Heart right ventricle (tissue), 16 donors: ENCODE results near the gene UQCRH. TPM values are rescaled to one million over a fixed set of nuclear protein-coding genes. Genes with fewer than 3 reads are reported as not detected.

Experiments used
- ATAC-seq, 8 donors: fragments of 200-7000 bp; cut with Tn5 transposase; one replicate each; pipeline ENCODE4 v1.9.1; 2020; ENCODE audit warnings: mild to moderate bottlenecking in 8 of 8, moderate library complexity in 8 of 8, moderate number of reproducible peaks in 1 of 8
- DNase-seq, 2 donors: peaks; one replicate each; pipeline ENCODE4 v3.0.0-alpha.2; 2020
- H3K27ac ChIP-seq, 10 donors: fragments of 200-600 bp; sonication (generic) in 2 of 10; one replicate each; pipeline versions ENCODE4 v1.5.0 to v1.8.0; 2020 to 2022; ENCODE audit warnings: mild to moderate bottlenecking in 3 of 10
- H3K27me3 ChIP-seq, 7 donors: fragments of 200-600 bp; one replicate each; pipeline ENCODE4 v1.8.0; 2021 to 2022; ENCODE audit warnings: mild to moderate bottlenecking in 2 of 7
- H3K36me3 ChIP-seq, 9 donors: fragments of 200-600 bp; sonication (generic) in 1 of 9; one replicate each; pipeline versions ENCODE4 v1.5.0 to v1.8.0; 2020 to 2022; ENCODE audit warnings: mild to moderate bottlenecking in 2 of 9
- H3K4me1 ChIP-seq, 9 donors: fragments of 200-600 bp; sonication (generic) in 1 of 9; one replicate each; pipeline versions ENCODE4 v1.5.0 to v1.8.0; 2020 to 2022; ENCODE audit warnings: mild to moderate bottlenecking in 4 of 9
- H3K4me3 ChIP-seq, 10 donors: fragments of 200-600 bp; sonication (generic) in 2 of 10; one replicate each; pipeline versions ENCODE4 v1.5.0 to v1.8.0; 2020 to 2022; ENCODE audit warnings: mild to moderate bottlenecking in 7 of 10, moderate library complexity in 2 of 10
- H3K9me3 ChIP-seq, 11 donors: fragments of 200-600 bp in 10 of 11; sonication (generic) in 2 of 11; one replicate each; pipeline versions ENCODE4 v1.5.0 to v1.8.0; 2013 to 2022; ENCODE audit warnings: mild to moderate bottlenecking in 2 of 11, control low read depth in 1 of 11, moderate library complexity in 1 of 11
- WGBS, 2 donors: extraction: QIAGEN DNeasy Blood & Tissue Kit; methylation state at CpG; one replicate each; pipeline ENCODE4 v1.1.7; 2013; ENCODE audit warnings: inconsistent platforms in 1 of 2; 5-methylcytosine and 5-hydroxymethylcytosine counted together
- intact Hi-C, 10 donors: fragments of 100-400 bp; cut with DNase I; formaldehyde crosslinking; loops; one replicate each; pipeline versions ENCODE4 v1.11.1 to v1.14.2; 2022
- long read RNA-seq, 3 donors: library from polyadenylated mRNA; unstranded; transcript quantifications; one replicate each; pipeline ENCODE4 v2.0.0, GENCODE V29; 2020 to 2021
- polyA plus RNA-seq, 2 donors: library from polyadenylated mRNA; stranded (reverse); fragments of 200-250 nt; gene quantifications; one replicate each; pipeline ENCODE4 v1.2.3, GENCODE V29; 2013
- total RNA-seq, 10 donors: library from RNA; stranded (reverse); fragmentation: NEBNext Ultra II Directional in 3 of 10; extraction: Animal tissue kit (Norgen Biotek cat#: 25700) in 3 of 10; gene quantifications; one replicate each; pipeline versions ENCODE4 v1.2.1 to v1.2.4, GENCODE V29; 2021 to 2023
- TF ChIP-seq, protein P1 (sequence below), 9 donors: fragments of 200-600 bp; sonication (generic) in 2 of 9; IDR thresholded peaks; one replicate each; pipeline versions ENCODE4 v1.5.0 to v1.8.0; 2021 to 2022; ENCODE audit warnings: antibody characterized with exemption in 9 of 9, mild to moderate bottlenecking in 5 of 9, moderate library complexity in 1 of 9
- donor health status: Arrhythmogenic right ventricular cardiomyopathy.
- donor health status: ischemic (EF 13 %, LVEDD 7.1; RV severe dilation, severe dysfunction).
- donor health status: healthy with polysubstance abuse.
- donor health status: DM: no; HTN: yes; CAD: no.
- donor health status: DM: no; HTN: no; CAD: no.
- donor health status: ischemic (EF 25% LVEDD 6.9; RV normal size, moderate dysfunction).
- donor health status: ischemic (EF 25% LVEDD 5.7; RV mildly dilated, moderate dysfunction).
- donor health status: healthy.
- donor health status: DM: yes; HTN: yes; CAD: no.
- donor health status: Ischemic cardiomyopathy.
- donor health status: ischemic (EF 35%, LVEDD 5.7; RV mildly dilated, moderate dysfunction).
- donor health status: nonischemic (EF 11% LVEDD 7.7; RV severe dilation, severe dysfunction).
- donor health status: DM: yes; HTN: yes; CAD: no.
- donor health status: PGD.
- donor health status: ischemic (EF 29% LVEDD 5.4; RV normal size, mild dysfunction).
- donor health status: nonischemic (EF 23%, LVEDD 6.1; RV moderate dilation, normal function).

UQCRH gene
- total RNA-seq = 1,000 to 10,000 TPM in 5 of 10 donors, 100 to 1,000 TPM in 5; 759 to 1,195 (median 1,005) TPM
- 1,000 to 10,000 TPM in 1 of 2 donors, 100 to 1,000 TPM in 1; 819 to 1,588 TPM for polyA plus RNA-seq
- long read RNA-seq, donor 1, transcript UQCRH-205 (5 exons, 674 nt) = minor isoform, 24 of 403 reads
- long read RNA-seq, donor 1, transcript UQCRH-202 (2 exons, 621 nt) = minor isoform, 28 of 403 reads
- long read RNA-seq, donor 1, transcript UQCRH-201 (4 exons, 604 nt) = major isoform, 333 of 403 reads
- long read RNA-seq, donor 1, partial matches to known transcripts = 3 of 403 reads
- long read RNA-seq, donor 1, other reads (novel, unspliced or antisense) = 15 of 403 reads
- long read RNA-seq, donor 2, transcript UQCRH-201 (4 exons, 604 nt) = major isoform, 379 of 466 reads
- long read RNA-seq, donor 2, transcript UQCRH-205 (5 exons, 674 nt) = minor isoform, 27 of 466 reads
- long read RNA-seq, donor 2, transcript UQCRH-202 (2 exons, 621 nt) = minor isoform, 35 of 466 reads
- long read RNA-seq, donor 2, partial matches to known transcripts = 11 of 466 reads
- long read RNA-seq, donor 2, other reads (novel, unspliced or antisense) = 14 of 466 reads
- long read RNA-seq, donor 3, transcript UQCRH-201 (4 exons, 604 nt) = major isoform, 44 of 54 reads
- long read RNA-seq, donor 3, partial matches to known transcripts = 0 of 54 reads
- long read RNA-seq, donor 3, other reads (novel, unspliced or antisense) = 5 of 54 reads

DNA sequence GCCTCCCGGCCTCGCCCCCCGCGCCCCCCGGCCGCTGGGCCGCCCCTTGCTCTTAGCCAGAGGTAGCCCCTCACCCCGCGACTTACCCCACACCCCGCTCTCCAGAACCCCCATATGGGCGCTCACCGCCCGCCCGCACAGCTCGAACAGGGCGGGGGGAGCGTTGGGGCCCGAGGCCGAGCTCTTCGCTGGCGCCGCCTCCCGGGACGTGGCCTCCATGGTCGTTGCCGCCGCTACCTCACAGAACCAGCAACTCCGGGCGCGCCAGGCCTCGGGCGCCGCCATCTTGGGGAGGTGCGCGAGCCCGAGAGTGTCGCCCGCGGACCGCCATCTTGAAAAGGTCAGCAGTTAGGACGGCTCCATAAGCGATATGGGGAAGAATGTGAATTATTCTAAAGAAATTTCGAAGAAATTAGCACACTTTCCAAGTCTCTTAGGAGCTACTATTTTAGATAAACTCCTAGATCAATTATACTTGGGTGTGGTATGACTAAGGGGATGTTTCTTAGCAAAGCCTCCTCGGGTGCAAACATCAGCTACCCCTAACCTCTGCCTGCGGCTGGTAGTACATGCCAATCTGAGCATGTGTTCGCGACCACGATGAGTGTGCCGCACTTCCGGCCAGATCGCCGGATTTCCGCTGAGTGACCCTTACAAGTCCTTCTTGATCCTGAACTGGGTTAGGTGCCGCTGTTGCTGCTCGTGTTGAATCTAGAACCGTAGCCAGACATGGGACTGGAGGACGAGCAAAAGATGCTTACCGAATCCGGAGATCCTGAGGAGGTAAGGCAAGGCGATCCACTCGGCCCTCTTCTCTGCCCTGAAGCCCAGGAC is at the start of gene UQCRH, which contains the start of gene LRRC41:
Gene UQCRH (plus strand): TSS at position 661 of the 834 bp plus-strand sequence. CDS start 69 bp downstream, at position 730.
Gene LRRC41 (minus strand): TSS at position 579 of the 834 bp plus-strand sequence. CDS start 294 bp downstream, at position 285.
- peaks cover 0 to 16% (median 4%) of the 10 kb centered on the region in 9 donors for H3K36me3 ChIP-seq
- no peaks in the 10 kb centered on the region for H3K9me3 ChIP-seq
- peak within 1 kb of the TSS; percentile 76 to 98 (median 90) for H3K4me3 ChIP-seq
- peaks cover 13 to 76% (median 69%) of the 10 kb centered on the region in 9 donors for H3K4me1 ChIP-seq
- ATAC-seq (peak; percentile 91 to 96 (median 92)), DNase-seq (peak; percentile 93 to 96)
- 1% methylated on average over 61 of the region's 61 CpGs for WGBS, 2 donors
- TF ChIP-seq, protein P1, sequence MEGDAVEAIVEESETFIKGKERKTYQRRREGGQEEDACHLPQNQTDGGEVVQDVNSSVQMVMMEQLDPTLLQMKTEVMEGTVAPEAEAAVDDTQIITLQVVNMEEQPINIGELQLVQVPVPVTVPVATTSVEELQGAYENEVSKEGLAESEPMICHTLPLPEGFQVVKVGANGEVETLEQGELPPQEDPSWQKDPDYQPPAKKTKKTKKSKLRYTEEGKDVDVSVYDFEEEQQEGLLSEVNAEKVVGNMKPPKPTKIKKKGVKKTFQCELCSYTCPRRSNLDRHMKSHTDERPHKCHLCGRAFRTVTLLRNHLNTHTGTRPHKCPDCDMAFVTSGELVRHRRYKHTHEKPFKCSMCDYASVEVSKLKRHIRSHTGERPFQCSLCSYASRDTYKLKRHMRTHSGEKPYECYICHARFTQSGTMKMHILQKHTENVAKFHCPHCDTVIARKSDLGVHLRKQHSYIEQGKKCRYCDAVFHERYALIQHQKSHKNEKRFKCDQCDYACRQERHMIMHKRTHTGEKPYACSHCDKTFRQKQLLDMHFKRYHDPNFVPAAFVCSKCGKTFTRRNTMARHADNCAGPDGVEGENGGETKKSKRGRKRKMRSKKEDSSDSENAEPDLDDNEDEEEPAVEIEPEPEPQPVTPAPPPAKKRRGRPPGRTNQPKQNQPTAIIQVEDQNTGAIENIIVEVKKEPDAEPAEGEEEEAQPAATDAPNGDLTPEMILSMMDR (IDR thresholded peaks at IDR 0.05) = peak in 1 of 9 donors; percentile 27
- intact Hi-C loops = loop anchor here in 7 of 10 donors (2.0 to 5.0 kb wide), 4 partner anchors 38 to 56 kb away; partner anchors contain the start of genes NSUN4 (in 7 of the 7) and RAD54L (in 3 of the 7)
- H3K27me3 ChIP-seq = no peaks in the 10 kb centered on the region
- H3K27ac ChIP-seq = peak within 1 kb of the TSS; percentile 95 to 99 (median 98)

- intact Hi-C loops = no loop called here
- Histone ChIP-seq H3K4me3 (no peak overlapping the region), H3K27me3 (no peaks in the 10 kb centered on the region), H3K36me3 (peaks cover 0 to 14% (median 0%) of the 10 kb centered on the region in 9 donors), H3K27ac (no peak overlapping the region), H3K4me1 (no peaks in the 10 kb centered on the region), H3K9me3 (no peaks in the 10 kb centered on the region)
- WGBS, 2 donors = 93 to 94% methylated on average over 5 of the region's 5 CpGs
- TF ChIP-seq, protein P1 (IDR thresholded peaks at IDR 0.05) = no peak
- DNase-seq (no peak), ATAC-seq (no peak)
These were observed 48.8 kb upstream of the UQCRH start for GRCh38 chr1:46254668-46255067.

DNA sequence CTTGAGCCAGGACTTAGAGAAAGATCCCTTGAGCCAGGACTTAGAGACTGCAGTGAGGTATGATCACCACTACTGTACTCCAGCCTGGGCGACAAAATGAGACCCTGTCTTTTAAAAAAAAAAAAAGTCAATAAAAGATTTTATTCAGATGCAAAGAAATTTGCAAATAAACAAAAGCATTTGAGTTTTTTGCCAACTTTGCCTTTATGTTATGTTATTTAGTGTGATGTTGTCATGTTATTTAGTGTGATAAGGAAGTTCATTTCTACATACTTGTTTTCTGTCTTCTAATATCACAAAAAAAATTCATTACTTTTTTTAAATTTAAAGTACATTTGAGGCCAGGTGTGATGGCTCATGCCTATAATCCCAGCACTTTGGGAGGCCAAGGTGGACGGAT is 47.0 kb upstream of the UQCRH start:
- TF ChIP-seq, protein P1 (IDR thresholded peaks at IDR 0.05) = no peak
- peaks cover 0 to 27% (median 0%) of the 10 kb centered on the region in 9 donors for H3K36me3 ChIP-seq
- no peak for ATAC-seq
- H3K27ac ChIP-seq = no peak overlapping the region
- H3K9me3 ChIP-seq = no peaks in the 10 kb centered on the region
- H3K27me3 ChIP-seq = no peaks in the 10 kb centered on the region
- intact Hi-C loops = no loop called here
- no peak overlapping the region for H3K4me3 ChIP-seq
- H3K4me1 ChIP-seq = no peaks in the 10 kb centered on the region
- no peak for DNase-seq
- 96% methylated on average over 2 of the region's 2 CpGs for WGBS, 2 donors
